H1 (cell line): Measurements from ENCODE around the gene TMEM138. TPM values are rescaled to one million over a fixed set of nuclear protein-coding genes. Genes with fewer than 3 reads are reported as not detected.

Experiments
- CBX5 ChIP-seq: fragments of 300-800, 300-1000 bp; sonication (generic); IDR thresholded peaks from 2 replicates; pipeline ENCODE4 v1.7.1; 2016; ENCODE audit warnings: antibody characterized with exemption, low read length, low read depth
- CTCF ChIP-seq, 3 experiments: IDR thresholded peaks; 1 replicate in 2 of 3; 2 replicates in 1 of 3; pipeline versions ENCODE4 v1.5.1 to v1.6.1; 2011; ENCODE audit warnings: low read length in 3 of 3, mild to moderate bottlenecking in 3 of 3, inconsistent platforms in 2 of 3, low read depth in 1 of 3, moderate library complexity in 1 of 3; ENCODE audit not compliant: insufficient read depth in 1 of 3; ENCODE audit errors: control extremely low read depth in 1 of 3
- FOSL1 ChIP-seq: IDR thresholded peaks from 2 replicates; pipeline ENCODE4 v1.6.1; 2011; ENCODE audit warnings: mild to moderate bottlenecking, low read depth, low read length, moderate library complexity; ENCODE audit not compliant: insufficient read depth
- GABPA ChIP-seq: IDR thresholded peaks from 2 replicates; pipeline ENCODE4 v1.6.1; 2011; ENCODE audit warnings: mild to moderate bottlenecking, low read length, moderate library complexity, borderline replicate concordance; ENCODE audit not compliant: insufficient read depth
- POLR2AphosphoS5 ChIP-seq: IDR thresholded peaks from 2 replicates; pipeline ENCODE4 v1.6.1; 2011; ENCODE audit warnings: low read depth, low read length
- SIN3A ChIP-seq, 2 experiments: IDR thresholded peaks in 1 of 2; conservative IDR thresholded peaks in 1 of 2; 2 replicates each; pipeline ENCODE4 v1.6.1; 2011 to 2012; ENCODE audit warnings: low read length in 2 of 2, improper control_type of control experiment in 1 of 2, low read depth in 1 of 2, mild to moderate bottlenecking in 1 of 2
- polyA plus RNA-seq, 7 experiments: library from polyadenylated mRNA; depleted of rRNA in 3 of 7; stranded (reverse) in 5 of 7; unstranded in 2 of 7; fragments of >200 nt in 5 of 7; fragments of 200-250 nt in 2 of 7; gene quantifications; 1 replicate in 5 of 7; 2 replicates in 1 of 7; 4 replicates in 1 of 7; pipeline versions ENCODE4 v1.2.1 to v1.2.3, GENCODE V29; 2011 to 2013; ENCODE audit warnings: missing spikeins in 2 of 7, mixed read lengths in 2 of 7
- total RNA-seq: library from RNA; stranded (reverse); fragmentation: NEBNext Ultra II Directional; extraction: Animal tissue kit (Norgen Biotek cat#: 25700); gene quantifications from 2 replicates; pipeline ENCODE4 v1.2.1, GENCODE V29; 2021
- TF ChIP-seq, protein P1 (sequence below): fragments of 300-600 bp; sonication (generic); IDR thresholded peaks from 2 replicates; pipeline ENCODE4 v1.7.1; 2012; ENCODE audit warnings: low read length, moderate library complexity, mild to moderate bottlenecking, inconsistent platforms; ENCODE audit not compliant: insufficient replicate concordance

Gene TMEM138
- total and polyA plus RNA-seq, 2 of the 8 experiments (the other 6 are each of a cell fraction or from before 2014, with no cell fraction given): 32.9 to 59.0 TPM

DNA sequence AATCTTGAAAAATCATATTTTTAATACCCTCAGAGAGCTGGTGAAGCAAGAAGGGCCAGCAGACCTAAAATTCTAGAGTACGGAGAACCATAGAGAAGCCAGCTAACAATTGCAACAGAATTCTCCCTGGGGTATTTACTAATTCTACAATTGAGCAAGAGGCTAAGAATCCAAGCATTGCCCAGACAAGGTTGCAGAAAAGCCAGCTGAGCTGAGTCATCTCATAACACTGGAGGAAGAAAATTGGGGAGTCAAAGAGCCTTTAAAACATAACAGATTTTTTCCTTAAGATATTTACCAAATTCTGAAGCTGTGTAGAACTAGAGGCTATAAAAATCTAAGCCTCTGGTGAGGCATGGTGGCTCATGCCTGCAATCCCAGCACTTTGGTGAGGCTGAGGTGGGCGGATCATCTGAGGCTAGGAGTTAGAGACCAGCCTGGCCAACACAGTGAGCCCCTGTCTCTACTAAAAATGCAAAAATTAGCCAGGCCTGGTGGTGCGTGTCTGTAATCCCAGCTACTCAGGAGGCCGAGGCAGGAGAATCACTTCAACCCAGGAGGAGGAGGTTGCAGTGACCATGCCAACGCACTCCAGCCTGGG, 16.6 kb downstream of the TMEM138 start (continued):
- TF ChIP-seq, protein P1, sequence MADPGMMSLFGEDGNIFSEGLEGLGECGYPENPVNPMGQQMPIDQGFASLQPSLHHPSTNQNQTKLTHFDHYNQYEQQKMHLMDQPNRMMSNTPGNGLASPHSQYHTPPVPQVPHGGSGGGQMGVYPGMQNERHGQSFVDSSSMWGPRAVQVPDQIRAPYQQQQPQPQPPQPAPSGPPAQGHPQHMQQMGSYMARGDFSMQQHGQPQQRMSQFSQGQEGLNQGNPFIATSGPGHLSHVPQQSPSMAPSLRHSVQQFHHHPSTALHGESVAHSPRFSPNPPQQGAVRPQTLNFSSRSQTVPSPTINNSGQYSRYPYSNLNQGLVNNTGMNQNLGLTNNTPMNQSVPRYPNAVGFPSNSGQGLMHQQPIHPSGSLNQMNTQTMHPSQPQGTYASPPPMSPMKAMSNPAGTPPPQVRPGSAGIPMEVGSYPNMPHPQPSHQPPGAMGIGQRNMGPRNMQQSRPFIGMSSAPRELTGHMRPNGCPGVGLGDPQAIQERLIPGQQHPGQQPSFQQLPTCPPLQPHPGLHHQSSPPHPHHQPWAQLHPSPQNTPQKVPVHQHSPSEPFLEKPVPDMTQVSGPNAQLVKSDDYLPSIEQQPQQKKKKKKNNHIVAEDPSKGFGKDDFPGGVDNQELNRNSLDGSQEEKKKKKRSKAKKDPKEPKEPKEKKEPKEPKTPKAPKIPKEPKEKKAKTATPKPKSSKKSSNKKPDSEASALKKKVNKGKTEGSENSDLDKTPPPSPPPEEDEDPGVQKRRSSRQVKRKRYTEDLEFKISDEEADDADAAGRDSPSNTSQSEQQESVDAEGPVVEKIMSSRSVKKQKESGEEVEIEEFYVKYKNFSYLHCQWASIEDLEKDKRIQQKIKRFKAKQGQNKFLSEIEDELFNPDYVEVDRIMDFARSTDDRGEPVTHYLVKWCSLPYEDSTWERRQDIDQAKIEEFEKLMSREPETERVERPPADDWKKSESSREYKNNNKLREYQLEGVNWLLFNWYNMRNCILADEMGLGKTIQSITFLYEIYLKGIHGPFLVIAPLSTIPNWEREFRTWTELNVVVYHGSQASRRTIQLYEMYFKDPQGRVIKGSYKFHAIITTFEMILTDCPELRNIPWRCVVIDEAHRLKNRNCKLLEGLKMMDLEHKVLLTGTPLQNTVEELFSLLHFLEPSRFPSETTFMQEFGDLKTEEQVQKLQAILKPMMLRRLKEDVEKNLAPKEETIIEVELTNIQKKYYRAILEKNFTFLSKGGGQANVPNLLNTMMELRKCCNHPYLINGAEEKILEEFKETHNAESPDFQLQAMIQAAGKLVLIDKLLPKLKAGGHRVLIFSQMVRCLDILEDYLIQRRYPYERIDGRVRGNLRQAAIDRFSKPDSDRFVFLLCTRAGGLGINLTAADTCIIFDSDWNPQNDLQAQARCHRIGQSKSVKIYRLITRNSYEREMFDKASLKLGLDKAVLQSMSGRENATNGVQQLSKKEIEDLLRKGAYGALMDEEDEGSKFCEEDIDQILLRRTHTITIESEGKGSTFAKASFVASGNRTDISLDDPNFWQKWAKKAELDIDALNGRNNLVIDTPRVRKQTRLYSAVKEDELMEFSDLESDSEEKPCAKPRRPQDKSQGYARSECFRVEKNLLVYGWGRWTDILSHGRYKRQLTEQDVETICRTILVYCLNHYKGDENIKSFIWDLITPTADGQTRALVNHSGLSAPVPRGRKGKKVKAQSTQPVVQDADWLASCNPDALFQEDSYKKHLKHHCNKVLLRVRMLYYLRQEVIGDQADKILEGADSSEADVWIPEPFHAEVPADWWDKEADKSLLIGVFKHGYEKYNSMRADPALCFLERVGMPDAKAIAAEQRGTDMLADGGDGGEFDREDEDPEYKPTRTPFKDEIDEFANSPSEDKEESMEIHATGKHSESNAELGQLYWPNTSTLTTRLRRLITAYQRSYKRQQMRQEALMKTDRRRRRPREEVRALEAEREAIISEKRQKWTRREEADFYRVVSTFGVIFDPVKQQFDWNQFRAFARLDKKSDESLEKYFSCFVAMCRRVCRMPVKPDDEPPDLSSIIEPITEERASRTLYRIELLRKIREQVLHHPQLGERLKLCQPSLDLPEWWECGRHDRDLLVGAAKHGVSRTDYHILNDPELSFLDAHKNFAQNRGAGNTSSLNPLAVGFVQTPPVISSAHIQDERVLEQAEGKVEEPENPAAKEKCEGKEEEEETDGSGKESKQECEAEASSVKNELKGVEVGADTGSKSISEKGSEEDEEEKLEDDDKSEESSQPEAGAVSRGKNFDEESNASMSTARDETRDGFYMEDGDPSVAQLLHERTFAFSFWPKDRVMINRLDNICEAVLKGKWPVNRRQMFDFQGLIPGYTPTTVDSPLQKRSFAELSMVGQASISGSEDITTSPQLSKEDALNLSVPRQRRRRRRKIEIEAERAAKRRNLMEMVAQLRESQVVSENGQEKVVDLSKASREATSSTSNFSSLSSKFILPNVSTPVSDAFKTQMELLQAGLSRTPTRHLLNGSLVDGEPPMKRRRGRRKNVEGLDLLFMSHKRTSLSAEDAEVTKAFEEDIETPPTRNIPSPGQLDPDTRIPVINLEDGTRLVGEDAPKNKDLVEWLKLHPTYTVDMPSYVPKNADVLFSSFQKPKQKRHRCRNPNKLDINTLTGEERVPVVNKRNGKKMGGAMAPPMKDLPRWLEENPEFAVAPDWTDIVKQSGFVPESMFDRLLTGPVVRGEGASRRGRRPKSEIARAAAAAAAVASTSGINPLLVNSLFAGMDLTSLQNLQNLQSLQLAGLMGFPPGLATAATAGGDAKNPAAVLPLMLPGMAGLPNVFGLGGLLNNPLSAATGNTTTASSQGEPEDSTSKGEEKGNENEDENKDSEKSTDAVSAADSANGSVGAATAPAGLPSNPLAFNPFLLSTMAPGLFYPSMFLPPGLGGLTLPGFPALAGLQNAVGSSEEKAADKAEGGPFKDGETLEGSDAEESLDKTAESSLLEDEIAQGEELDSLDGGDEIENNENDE: no peak
- TF ChIP-seq CTCF (IDR thresholded peaks at IDR 0.05; ENCODE audit: control extremely low read depth in 1 of 3, insufficient read depth in 1 of 3, low read depth in 1 of 3, low read length in 3 of 3) (no peak), GABPA (no peak), CBX5 (no peak), POLR2AphosphoS5 (no peak), SIN3A (conservative IDR thresholded peaks at IDR 0.05 in 1 of 2, IDR thresholded peaks at IDR 0.05 in 1 of 2; ENCODE audit: low read depth in 1 of 2, low read length in 2 of 2) (no peak), FOSL1 (no peak)
